DLD1 (cell line): Measurements from ENCODE around the gene LGR4.

Experiments used
- in situ Hi-C: cut with HindIII; loops from 2 replicates; pipeline ENCODE4 v1.10.0; 2017; ENCODE audit warnings: low sequenced_read_pairs

LGR4 gene

DNA sequence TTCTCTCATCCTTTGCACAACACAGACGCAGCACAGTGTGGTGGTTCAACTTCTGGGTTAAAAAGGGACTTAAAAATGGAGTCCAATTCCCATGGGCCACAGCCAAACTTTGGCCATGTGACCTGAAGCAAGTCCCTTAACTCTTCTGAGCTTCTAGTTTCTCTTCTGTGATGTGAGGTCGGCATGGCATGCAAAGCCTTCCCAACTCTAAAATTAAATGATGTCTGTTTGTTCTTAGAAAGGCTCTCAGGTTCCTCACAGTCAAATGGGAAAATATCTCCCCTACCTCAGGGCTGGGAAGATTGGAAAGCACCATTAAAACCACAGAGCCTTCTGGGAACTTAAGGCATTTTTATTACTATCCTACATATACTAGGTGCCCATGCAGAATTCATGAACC, 38.8 kb downstream of the LGR4 start:
- in situ Hi-C loops, result no loop called here

GRCh38 chr11:27431808-27432207, 40.8 kb downstream of the LGR4 start:
- in situ Hi-C loops, result no loop called here

DNA sequence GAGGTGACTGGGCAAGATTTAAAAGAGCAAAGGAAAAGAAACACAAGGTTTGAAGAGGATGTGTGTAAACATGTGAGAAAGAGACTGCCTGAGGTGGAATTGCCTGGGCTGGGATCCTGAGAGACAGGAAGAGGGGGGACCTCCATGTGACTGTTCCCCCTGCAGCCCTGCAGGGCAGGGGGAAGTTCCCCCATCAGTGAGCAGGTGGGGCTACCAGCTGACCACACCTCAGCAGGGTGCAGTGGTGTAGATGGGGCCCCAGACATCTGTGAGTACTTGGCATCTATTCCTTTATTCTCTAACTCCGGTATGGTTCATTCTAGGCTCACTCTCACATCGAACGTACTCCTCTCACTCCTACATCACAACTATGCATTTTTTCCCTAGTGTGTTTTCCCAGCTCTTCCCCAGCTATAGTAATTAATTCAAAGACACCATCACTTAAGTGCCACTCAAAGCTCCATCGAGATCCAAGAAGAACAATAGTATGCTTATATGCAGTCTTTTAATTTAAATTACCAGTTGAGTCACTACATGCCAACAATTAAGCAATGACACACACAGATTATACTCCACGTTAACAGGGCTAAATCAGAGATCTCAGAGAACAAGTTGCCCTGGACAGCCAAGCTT, 42.7 kb downstream of the LGR4 start:
- in situ Hi-C loops, result no loop called here

DNA sequence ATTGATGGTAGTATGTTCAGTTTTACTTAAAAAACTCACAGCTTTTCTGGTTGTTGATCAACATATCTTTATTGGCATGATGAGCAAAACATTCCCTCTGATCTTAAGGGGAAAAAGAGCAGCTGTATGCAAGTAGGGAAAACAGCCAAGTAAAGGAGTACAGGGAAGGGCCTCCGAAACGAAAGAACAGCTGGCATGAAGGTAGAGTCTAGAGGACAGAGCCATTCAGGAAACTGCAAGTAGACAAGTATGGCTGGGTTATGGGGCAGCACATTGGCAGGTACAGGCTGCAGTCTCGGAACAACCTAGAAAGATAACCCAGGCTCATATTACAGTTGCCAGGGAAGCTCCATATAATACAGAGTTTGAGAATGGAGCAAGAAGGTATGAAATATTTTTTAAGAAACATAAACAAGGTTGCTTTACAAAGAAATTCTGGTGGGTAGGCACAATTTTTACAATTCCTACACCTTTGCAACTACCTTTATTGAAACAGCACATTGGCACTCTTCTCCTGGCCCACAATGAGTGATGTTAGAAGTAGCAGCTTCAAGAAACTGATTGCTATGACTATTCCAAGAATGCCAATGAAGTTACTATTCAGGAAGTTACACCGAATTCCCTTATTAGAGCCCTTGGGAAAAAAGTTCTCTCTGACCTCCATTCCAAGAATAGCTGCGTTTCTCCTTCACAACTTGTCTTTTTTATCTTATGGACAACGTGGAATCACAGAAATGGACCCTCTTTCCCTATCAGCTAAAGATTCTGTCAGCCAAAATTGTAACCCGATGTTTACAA, 45.2 kb downstream of the LGR4 start:
- in situ Hi-C loops, result no loop called here

DNA sequence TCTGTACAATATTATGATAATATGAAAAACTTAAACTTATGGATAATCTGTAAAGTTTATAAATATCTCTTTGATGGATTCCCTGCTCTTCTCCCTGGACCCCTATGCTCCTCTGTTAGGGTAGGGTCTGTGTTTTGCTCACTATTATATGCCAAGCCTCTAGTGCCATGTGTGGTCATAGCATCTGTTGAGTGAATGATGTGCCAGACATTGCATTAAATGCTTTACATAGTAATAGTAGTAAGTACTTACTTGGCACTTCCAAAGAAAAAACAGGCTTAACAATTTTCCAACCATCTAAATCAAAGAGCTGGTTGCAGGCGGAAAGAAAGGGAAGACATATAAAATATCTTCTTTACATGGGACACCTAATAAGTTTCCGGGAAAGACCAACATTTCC, 46.8 kb downstream of the LGR4 start:
- in situ Hi-C loops, result no loop called here

DNA sequence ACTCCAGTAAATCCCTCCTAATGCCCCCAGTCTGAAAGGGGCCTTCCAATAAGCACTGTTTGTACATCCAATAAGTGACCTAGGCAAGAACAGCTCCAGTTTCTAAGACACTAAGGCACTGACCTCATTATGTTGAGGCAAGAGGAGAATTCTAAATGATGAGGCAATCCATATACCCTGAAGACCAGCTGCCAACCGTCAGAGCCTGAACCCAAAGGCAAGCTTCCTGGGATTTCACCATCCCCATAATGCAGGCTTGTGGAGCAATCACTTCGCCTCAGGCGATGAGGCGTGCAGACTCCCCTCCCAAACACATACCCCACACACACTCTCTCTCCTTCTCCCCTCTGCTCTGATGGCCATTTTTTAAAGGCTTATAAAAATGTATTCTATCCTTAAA, 49.5 kb downstream of the LGR4 start:
- in situ Hi-C loops, result no loop called here

GRCh38 chr11:27421819-27422494, 50.6 kb downstream of the LGR4 start:
- in situ Hi-C loops, result no loop called here

- in situ Hi-C loops, result no loop called here
Observed at GRCh38 chr11:27420722-27421572, 51.6 kb downstream of the LGR4 start.

DNA sequence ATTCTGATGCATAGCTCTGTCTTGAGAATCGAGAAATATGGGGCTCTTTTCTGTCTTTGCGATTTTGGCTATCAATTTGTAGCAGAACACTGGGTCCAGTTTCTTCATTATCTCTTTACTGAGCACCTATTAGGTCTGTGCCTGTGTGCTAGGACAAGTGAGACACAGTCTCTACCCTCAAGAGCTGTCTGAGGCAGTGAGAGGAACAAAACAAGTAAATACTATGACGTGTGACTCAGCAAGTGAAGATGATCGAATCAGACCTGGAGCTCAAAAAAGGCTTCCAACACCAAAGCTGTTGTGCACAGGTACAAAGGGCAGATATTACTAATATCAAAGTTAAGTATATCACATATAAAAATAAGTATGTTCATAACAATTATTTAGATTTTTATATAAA, 52.4 kb downstream of the LGR4 start:
- in situ Hi-C loops, result no loop called here

GRCh38 chr11:27418356-27418755, 54.2 kb downstream of the LGR4 start:
- in situ Hi-C loops, result no loop called here

DNA sequence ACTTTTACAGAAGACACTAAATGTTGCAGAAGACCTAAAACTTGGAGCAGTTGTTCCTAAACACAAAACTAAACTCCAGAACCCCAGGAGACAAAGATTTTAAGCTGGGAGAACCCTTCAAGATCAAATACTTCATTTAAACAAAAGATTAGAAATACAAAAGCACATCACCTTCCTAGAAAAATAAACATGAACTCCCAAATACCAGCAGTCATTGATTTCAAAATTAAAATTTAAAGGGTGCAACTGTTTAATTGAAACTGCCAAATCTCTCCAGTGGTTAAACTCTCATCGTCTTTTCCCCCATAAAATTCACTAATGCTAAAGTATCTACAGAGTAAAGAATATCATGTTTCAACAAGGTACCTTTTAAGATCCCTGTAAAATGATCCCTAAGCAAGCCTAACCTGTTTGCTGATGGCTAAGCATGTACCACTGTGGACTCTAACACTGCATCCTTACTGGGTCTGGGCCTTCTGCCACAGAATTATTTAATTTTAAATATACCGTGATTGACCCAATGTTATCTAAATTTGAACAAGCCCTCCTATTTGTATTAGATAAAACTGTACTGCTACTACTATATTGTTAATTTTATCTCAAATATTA, 55.9 kb downstream of the LGR4 start:
- in situ Hi-C loops, result no loop called here

DNA sequence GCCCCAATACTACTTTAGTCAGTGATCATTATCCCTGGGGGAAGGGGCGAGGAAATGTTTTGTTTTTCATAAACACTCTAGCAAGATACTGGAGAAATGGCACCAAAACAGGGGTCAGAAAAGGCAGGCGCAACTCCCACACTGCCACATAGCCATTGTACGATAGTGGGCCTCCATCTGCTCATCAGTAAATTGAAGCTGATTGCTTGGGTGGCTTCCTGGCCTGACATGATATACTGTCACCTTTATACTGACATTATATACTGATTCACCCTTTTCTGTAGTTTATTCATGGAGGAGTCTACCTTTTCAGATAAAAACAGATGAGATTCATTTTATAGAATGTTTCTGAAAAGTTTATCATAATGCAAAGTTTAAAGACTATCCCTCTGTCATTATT, 57.9 kb downstream of the LGR4 start:
- in situ Hi-C loops, result no loop called here

GRCh38 chr11:27413218-27413617, 59.4 kb downstream of the LGR4 start:
- in situ Hi-C loops, result no loop called here

GRCh38 chr11:27412192-27412691, 60.3 kb downstream of the LGR4 start:
- in situ Hi-C loops, result no loop called here

GRCh38 chr11:27411328-27411727, 61.3 kb downstream of the LGR4 start:
- in situ Hi-C loops, result no loop called here

DNA sequence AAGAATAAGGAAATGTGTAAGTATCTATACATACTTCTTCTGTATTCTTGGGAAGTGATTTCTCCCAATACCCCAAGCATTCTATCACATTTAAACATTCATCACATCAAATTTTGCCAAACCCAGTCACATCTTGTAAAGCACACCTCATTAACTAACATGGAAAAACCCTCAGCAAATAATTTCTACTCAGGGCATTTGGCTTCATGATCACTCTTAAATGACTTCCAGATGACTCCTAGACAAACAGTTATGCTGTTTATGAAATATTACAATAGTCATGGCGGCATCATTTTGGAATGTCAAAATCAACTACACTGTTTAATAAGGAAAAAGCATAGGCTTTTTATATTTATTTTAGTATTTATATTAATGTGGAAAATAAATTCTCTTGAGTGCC, 62.3 kb downstream of the LGR4 start:
- in situ Hi-C loops, result no loop called here

DNA sequence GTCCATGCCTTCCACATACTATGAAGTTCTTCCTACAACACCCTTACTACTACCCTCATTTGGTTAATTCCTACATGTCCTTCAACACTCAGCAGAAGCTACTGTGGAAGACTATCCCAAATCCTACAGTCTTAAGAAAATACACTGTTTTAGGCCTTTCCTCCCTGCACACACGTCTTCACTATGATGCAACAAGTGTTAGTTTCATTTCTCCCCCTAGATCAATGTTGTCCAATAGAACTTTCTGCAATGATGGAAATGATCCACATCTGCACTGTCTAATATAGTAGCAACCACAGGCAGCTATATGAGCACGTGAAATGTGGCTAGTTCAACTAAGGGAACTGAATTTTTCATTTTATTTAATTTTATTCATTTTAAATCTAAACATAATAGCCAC, 62.8 kb downstream of the LGR4 start:
- in situ Hi-C loops, result no loop called here

GRCh38 chr11:27409049-27409448, 63.5 kb downstream of the LGR4 start:
- in situ Hi-C loops, result no loop called here

- in situ Hi-C loops, result no loop called here
Observed at GRCh38 chr11:27408246-27408800, 64.3 kb downstream of the LGR4 start.
